GM12892 (cell line): ENCODE data around the gene CORO2A.

Source experiments
- POLR2A ChIP-seq: IDR thresholded peaks from 2 replicates; pipeline ENCODE4 v1.6.1; 2011; ENCODE audit warnings: low read depth, low read length, control low read depth
- POLR2AphosphoS5 ChIP-seq: IDR thresholded peaks from 2 replicates; pipeline ENCODE4 v1.6.1; 2011; ENCODE audit warnings: low read depth, low read length, control low read depth
- TAF1 ChIP-seq: IDR thresholded peaks from 2 replicates; pipeline ENCODE4 v1.6.1; 2011; ENCODE audit warnings: low read depth, mild to moderate bottlenecking, control low read depth, low read length, borderline replicate concordance

- TF ChIP-seq POLR2A (no peak), TAF1 (no peak), POLR2AphosphoS5 (no peak)
Observed at GRCh38 chr9:98071737-98072136, 120.7 kb downstream of the CORO2A start.
